HG02884 (cell line): ENCODE data around the gene HDAC8.

ENCODE experiments used
- ATAC-seq: cut with Tn5 transposase; IDR thresholded peaks from one replicate; pipeline ENCODE4 v1.9.1; 2021; ENCODE audit warnings: mild to moderate bottlenecking, moderate library complexity; ENCODE audit not compliant: unreplicated experiment

Gene HDAC8

DNA sequence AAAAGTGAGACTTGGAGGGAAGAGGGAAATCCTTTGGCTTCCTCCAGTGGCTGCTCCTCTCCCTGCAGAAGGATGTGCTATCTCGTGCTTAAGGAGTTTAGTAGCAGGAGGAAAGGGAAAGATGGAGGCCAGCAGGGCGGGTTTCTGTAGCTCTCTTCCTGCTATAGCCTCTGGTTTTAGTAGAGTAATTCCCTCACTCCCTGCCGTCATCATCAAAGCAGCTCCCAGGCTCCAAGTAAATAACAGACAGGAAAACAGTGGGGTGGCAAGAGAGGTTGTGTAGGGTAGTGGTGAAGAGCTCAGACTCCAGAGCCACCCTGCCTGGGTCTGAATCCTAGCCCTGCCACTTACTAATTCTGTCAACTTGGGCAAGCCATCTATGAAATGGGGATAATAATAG, 185.4 kb downstream of the HDAC8 start:
- no peak for ATAC-seq

DNA sequence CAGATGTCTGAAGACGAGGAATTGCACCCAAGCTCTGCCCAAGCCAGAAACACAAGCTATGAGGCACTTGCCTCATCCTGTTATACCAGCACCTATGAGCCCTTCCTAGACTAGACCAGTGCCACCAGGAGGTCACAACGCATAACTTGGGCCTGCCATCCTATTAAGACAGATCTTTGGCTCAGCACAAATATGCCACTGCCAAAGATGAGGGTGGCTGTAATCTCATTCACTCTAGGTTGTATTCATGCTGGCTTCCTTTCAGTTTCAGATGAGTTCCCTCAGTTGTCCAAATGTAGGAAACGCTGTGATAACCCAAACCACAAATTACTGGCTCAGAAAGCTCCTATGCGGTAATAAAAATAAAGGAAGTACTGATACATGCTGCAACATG, 190.4 kb downstream of the HDAC8 start:
- ATAC-seq: no peak

DNA sequence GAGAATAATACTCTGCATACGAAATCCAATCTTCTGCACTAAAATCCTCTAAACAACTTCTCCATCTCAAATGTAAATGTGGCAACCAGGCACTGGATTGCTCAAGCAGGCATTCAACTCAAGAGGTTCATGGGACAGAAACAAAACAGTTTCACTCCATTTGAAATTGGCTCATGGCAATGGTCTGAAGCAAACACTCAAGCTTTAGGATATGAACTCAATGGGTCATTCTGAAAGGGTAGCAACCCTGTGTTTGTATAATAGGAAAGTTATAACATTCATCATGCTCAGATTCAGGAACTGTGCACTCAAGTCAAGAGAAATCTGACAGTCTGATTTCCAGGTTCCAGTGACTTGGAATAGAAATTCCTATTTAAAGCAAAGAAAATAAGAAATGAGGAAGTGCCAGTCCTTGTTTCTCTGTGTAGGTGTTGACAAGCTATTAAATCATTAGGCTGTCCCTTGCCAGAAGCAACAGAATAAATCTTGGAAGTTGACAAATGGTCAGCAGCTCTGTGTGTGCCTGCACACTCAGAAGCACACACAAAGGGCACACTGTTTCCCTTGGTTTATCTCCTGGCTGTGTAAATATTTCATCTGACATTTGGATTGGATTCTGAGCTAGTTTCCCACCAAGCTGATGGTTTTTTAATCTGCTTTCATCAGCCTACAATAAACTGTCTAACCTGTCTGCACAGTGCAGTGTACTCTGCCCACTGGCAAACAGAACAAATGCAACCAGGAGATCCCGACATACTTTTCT, 191.0 kb downstream of the HDAC8 start:
- no peak for ATAC-seq

DNA sequence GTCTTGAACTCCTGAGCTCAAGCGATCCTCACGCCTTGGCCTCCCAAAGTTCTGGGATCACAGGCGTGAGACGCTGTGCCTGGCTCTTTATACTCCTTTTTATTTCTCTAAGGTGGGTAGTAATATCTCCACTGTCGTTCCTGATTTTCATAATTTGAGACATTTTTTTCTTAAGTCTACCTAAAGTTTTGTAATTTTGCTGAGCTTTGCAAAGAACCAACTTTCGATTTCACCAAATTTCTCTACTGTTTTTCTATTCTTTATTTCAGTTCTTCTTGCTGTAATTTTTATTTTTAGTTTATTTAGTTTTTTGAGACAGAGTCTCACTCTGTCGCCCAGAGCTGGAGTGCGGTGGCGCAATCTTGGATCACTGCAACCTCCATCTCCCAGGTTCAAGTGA, 196.5 kb downstream of the HDAC8 start:
- ATAC-seq: no peak

DNA sequence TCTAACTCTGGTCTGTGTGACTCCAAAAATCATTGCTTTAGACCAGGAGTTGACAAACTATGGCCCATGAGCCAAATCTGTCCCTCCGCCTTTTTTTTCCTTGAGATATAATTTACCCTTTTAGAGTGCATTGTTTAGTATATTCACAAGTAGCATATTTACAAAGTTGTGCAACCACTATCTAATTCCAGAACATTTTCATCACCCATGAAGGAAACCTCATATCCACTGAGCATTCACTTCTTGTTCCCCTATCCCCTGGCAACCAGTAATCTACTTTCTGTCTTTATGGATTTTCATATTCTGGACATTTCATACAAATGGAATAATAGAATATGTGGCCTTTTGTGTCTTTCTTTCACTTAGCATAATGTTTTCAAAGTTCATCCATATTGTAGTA, 199.5 kb downstream of the HDAC8 start:
- ATAC-seq: no peak

DNA sequence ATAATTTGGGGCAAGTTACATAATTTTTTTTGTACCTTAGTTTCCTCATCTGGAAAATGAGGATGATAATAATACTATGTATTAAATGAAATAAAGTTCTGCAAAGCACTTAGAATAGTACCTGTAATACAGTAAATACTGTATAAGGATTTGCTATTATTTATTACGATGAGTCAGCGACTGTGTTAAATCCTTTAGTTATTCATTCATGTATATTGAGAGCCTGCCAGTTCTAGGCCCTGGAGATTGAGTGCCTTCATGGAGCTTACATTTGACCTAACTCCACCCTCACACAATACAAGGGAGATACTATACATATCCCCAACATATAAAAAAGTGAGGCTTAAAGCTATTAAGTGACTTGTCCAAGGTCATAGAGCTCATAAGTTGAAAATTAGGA, 199.9 kb downstream of the HDAC8 start:
- ATAC-seq: no peak

DNA sequence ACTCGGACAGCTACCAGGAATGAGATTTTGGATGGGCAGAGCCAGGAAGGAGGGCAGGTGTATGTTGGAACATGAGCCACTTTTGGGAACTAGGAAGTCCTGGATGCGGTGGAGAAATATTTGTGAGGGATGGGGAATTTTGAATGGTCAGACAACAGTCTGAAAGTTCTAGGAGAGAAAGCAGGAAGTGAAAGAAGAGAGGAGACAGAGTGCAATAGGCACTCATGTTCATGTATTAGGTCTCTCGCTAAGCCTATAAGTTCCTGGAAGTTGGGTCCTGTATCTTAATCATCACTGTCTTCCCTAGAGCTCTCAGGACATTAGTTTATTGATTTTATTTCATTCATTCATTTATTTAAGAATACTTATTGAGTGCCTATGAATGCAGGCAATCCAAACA, 201.2 kb downstream of the HDAC8 start:
- ATAC-seq: no peak

DNA sequence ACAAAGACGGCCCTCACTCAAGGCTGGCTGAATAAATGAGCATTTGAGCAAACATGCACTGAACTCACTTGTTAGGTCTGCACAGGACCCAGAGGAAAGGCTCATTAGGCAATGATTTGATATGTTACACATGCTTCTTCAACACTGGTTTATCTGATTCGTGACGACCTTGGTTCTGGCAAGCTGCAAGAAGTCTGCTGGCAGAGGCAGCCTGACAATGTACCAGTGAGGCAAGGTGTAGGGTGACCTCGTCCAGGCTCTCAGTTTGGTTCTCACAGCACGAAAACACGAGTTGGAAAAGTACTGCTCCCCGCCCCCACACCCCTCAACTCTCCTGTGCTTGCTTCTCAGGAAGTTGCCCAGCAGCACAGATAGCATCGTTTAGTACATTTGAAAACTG, 203.8 kb downstream of the HDAC8 start:
- no peak for ATAC-seq

DNA sequence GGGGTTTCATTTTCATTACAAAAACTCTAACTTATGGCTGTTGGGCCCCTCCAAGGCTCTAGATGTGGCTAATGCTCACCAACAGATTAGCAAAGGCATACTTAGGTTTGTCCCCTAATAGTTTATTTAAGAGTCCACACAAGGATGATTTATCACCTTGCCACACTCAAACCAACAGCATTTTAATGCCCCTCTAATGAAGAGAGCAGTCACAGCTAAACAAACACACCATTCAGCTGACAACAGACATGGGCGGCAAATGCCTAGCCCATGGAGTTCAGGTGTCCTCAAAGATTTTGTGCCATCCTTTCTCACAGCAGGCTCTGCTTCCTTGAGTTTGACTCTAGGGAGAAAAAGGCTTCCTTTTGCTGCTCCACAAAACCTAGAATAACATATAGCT, 205.1 kb downstream of the HDAC8 start:
- ATAC-seq: no peak

DNA sequence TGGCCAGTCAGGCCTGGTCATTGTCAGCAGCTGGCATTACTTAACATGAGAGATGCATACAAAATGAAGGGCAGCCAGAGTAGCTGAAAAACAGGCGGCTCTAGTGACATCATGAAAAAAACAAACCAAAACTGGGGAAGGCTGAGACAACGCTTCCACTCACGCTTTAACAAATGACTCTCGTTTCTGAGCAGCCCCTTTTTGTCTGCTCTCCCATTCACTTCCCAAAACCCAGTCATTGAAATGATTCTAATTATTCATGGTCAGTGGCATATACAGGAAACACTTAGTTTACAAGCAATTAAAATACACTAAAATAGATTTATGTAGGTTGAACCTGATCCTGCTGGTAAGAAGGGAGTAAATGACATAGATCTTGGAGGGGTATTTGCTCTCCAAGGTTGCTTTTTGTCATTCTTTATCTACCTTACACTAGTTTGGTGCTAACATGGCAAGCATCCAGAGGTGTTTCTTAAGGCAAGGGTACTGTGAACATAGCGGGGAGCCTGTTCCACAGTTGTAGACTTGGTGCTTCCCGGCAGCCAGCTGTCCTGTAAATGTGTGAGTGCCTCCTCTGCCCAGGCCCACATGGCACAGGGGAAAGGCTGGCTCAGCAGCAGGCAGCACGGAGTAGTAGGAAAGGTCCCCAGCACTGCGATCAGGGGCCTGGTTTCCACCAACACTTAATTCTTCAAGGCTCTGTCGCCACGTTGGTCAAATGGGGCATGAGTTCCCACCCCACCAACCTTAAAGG, 205.8 kb downstream of the HDAC8 start:
- no peak for ATAC-seq

DNA sequence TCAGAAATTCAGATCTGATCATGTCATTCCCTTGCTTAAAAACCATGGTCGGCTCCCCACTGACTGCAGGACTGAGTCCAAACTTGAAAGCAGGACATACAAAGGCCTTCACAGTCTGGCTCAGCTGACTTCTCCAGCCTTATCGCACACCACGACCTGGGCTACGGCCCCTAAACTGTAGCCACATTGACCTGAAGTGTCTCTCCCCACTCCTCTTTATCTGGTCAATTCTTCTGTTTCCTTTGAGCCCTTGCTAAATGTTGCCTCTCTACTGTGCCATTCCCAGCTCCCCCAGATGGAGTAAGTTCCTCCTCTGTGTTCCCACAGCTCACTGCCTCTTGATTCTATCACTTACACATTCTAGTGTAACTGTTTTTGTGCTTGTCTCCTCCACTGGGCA, 206.5 kb downstream of the HDAC8 start:
- ATAC-seq: no peak

DNA sequence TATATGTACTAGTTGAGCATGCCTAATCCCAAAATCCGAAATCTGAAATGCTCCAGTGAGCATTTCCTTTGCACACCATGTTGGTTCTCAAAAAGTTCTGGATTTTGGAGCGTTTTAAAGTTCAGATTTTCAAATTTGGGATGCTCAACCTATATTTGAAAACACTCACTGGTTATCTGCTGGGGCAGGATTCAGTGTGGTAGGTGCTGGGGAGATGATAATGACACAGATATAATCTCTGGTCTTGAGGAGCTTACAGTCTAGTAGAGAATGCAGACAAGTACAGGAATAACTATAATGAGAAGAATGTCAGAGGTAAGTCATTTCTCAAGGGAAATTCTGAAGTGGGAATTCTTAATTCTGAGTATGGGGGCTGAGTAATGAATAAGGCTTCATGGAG, 207.5 kb downstream of the HDAC8 start:
- no peak for ATAC-seq

DNA sequence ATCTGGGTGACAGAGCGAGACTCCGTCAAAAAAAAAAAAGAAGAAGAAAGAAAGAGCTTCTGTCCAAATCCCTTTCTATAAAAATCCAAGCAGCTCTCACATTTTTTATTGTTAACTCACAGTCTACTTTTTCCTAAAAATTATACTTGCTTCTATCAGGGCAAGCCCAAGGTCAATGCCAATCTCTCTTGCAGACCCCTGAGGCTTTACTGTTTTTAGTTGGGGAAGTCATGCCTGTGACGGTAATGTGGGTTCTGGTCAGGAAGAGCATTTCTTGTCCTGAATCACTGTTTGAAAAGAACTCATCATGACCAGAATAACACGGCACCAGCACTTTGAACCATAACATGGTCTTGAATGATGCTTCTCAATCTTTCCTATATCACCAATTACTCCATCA, 212.3 kb downstream of the HDAC8 start:
- no peak for ATAC-seq

DNA sequence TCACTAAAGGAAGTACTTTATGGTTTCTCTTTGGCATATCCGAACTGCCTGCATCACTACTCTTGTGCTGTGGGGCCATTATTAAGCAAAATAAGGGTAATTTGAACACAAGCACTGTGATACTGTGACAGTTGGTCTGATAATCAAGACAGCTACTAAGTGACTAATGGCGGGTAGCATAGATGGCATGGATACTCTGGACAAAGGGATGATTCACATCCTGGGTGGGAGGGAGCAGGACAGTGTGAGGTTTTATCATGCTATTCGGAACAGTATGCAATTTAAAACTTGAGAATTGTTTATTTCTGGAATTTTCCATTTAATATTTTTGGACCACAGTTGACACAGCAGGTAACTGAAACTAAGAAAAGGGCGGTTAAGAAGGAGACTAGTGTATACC, 214.3 kb downstream of the HDAC8 start:
- no peak for ATAC-seq

DNA sequence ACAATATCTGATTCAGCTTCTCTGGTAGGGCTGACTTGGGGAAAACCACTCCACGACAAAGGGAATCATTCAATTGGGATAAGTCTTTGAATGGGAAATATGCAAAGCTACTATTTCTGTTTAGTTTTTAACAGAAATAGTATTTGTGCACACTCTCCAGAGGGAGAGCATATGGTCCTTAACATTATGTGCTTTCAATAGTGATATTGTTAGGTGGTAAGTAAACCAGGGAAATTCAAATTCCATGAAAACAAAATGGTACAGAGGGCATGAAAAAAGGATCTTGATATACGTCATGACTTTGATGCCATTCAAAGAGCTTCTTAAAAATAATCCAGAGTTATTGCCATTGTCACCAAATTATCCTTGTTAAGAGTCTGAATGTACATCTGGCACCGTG, 219.9 kb downstream of the HDAC8 start:
- no peak for ATAC-seq

DNA sequence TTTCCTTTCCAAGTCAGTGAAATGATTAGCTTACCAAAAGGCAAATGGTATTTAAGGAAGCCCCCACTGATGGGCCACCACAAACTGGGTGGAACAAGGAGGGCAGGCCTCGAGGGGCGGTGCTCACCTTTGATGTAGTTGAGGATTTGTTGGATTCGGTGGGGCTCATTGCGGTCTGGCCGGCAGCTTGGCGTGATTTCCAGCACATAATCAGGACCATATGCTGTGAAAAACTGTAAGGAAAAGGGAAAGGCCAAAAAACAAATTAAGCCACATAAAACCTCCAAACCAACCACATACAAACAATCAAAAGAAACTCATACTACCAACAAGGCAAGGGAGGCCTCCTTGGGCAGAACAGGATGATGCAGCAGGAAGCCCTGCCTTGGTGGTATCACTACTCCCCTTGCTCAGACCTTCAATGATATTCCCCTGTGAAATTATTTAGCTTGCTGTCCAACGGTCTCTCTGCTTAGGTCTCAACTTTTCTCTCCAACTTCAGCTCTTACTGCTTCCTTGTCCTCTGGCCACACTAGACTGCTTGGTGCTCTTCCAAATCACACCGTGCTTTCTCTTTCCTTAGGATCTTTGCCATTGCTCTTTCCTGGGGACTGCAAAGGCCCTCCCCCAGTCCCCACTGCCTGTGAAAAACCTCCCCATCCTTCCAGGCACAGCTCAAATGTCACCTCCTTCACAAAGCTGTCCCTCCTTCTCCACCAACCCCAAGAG, 220.9 kb downstream of the HDAC8 start:
- ATAC-seq: no peak

DNA sequence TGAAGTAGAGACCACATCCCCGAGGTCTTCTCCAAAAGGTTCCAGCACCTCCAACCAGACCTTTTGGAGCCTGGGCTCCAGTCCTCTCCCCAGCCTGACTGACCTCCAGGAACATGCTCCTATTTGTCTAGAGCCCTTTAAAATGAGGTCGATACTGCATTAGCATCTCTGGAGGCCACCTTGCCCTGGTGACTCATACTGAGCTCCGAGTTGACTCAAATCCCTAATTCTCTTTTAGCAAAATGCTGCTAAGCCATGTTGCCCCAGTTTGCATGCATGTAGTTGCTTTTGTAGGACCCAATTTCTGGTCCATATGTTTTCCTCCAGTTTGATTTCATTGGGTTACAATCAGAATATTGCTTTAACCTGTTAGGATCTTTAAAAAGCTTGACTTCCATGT, 223.5 kb downstream of the HDAC8 start:
- ATAC-seq: peak; percentile 99

DNA sequence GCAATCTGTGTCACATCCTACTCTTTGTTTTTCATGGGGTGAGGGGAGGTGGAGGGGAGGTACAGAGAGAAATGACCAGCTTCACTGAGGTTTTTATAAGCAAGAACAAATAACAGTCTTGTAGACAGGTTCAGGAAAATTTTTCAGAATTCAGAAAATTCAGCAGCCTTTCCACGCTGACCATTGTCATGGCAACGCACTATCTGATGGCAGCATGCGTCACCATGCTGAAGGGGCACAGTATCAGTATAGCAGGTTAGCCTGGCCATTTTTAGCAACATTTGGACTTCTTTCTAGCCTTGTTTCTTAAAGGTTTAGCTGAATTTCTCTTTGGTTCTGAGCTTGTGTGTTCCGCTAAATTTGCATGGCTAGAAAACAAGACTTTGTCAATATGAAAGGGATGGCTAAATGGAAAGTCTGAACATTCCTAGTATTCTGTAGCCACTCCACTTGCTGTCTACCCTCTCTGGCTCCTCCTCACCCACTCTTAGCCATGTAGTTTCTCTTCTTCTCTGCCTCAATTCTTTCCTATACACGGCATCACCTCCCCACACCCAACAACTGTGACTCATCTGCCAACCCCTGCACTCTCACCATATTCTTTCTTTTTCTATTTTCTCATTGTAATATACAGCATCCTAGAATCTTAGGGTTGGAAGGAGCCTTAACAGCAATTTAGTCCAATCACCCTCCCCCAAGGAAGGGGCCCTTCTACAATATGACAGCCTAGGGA, 224.2 kb downstream of the HDAC8 start:
- no peak for ATAC-seq

DNA sequence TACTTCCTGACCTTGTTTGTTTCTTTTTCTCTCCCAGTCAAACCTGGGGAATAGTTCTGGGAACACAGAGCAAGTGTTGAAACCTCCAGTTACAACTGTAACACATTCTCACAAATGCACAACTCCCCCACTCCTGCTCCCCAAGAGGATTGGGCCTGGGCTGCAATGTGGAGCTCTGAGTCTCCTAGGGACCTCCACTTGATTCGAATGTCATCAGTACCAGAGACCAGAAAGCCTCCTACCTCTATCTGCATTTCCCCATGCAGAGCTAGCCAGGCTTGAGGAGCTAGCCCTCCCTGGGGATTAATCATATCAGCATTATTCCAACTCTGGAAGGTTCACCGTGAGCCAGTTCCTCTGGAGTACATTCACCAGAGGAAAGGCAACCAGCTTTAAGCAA, 225.3 kb downstream of the HDAC8 start:
- no peak for ATAC-seq

DNA sequence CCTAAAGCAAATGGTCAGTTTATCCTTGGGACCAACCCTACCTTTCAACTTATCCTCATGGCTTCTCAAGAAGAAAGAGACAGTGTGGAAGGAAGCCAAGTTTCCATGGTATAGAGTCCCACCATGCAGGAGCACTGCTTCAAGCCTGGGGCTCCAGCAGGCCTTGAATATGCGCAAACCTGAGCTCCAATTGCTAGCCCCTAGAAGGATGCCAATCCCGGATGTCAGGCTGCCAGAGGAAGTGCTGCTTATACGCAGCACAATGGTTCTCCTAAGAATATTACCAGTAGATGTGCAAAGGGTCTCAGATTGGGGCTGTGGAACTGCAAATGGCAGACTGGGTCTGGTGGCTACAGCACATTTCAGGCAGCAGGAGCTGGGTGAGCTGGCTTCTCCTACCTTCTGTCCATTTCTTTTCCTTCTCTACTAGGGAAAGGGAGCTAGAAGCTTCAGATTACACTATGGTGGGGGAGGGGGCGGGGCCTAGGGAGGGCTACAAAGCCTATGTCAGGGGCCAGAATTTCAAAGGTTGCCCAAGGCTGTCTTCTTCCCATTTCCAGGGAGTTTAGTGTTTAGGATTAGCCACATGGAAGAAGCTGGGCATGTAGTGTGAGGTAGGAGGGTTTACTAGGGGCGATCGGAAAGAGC, 226.2 kb downstream of the HDAC8 start:
- ATAC-seq: no peak

DNA sequence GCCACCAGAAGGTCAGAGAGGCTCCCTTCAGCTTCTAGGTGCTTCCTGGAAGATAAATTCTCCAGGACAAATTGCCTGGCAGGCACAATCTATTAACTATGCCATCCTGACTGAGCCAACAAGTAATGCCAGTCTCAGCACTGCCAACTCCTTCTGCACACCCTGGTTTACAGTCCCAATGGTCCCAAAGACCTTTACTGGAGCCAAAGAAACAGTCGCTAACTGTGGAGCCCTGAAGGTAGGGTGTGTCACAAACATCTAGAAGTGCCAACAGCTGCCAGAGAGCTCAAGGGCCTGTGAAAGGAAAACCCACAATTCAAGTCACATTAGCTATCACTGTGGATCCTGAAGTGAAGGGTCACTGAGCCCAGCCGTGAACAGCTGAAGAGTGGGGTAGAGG, 232.0 kb downstream of the HDAC8 start:
- ATAC-seq: no peak
